T47D (cell line): ENCODE data around the gene SIRT7.
"Not testable (repeated sequence)": the region's sequence is repeated elsewhere in the genome, so short reads cannot be mapped to it uniquely, and the experiment has no call there.

Experiments
- DNase-seq, 2 experiments: peaks; one replicate each; pipeline versions ENCODE4 v3.0.0 to v3.0.0-alpha.2; 2011 to 2012; ENCODE audit warnings: low read depth in 1 of 2, low spot score in 1 of 2
- JUND ChIP-seq: IDR thresholded peaks from 2 replicates; pipeline ENCODE4 v1.6.1; 2012; ENCODE audit warnings: low read depth
- in situ Hi-C: cut with HindIII; loops from 2 replicates; pipeline ENCODE4 v1.10.0; 2016; ENCODE audit warnings: low sequenced_read_pairs, low pct_unique_long_range_greater_than_20kb

The SIRT7 gene

GRCh38 chr17:81918832-81919545 is 1.0 kb upstream of the SIRT7 start:
- in situ Hi-C loops: no loop called here
- no peak for DNase-seq
- TF ChIP-seq JUND: no peak

GRCh38 chr17:81918333-81918669 is 325 bp upstream of the SIRT7 start:
- DNase-seq, in situ Hi-C loops: not testable (repeated sequence)

GRCh38 chr17:81916234-81917001 is 1.6 kb downstream of the SIRT7 start:
- DNase-seq: no peak

GRCh38 chr17:81915331-81915730 is 2.6 kb downstream of the SIRT7 start:
- in situ Hi-C loops: no loop called here
- no peak for DNase-seq
- TF ChIP-seq JUND: no peak

More at GRCh38 chr17:81916234-81917001, 1.6 kb downstream of the SIRT7 start:
- in situ Hi-C loops: no loop called here
- no peak for TF ChIP-seq JUND

GRCh38 chr17:81914103-81914850 is 3.7 kb downstream of the SIRT7 start:
- in situ Hi-C loops: no loop called here
- TF ChIP-seq JUND: no peak
- no peak for DNase-seq

- no peak for DNase-seq
- in situ Hi-C loops: no loop called here
- no peak for TF ChIP-seq JUND
Measured at GRCh38 chr17:81913394-81914102, 4.4 kb downstream of the SIRT7 start.

GRCh38 chr17:81912441-81913309 is 5.3 kb downstream of the SIRT7 start:
- no peak for TF ChIP-seq JUND
- in situ Hi-C loops: no loop called here
- DNase-seq: no peak

GRCh38 chr17:81911969-81912368 is 6.0 kb downstream of the SIRT7 start:
- TF ChIP-seq JUND: no peak
- no peak for DNase-seq
- in situ Hi-C loops: no loop called here

- in situ Hi-C loops: no loop called here
- no peak for TF ChIP-seq JUND
- DNase-seq: peak; percentile 98 to 100
Measured at GRCh38 chr17:81911277-81911961, 6.6 kb downstream of the SIRT7 start, which contains the start of gene PCYT2. PCYT2 (minus strand) TSS chr17:81911399; CDS start chr17:81911355, 44 bp downstream.

- in situ Hi-C loops: no loop called here
- peak in 1 of 2 experiments; percentile 55 for DNase-seq
- TF ChIP-seq JUND: no peak
Measured at GRCh38 chr17:81910840-81911276, 7.1 kb downstream of the SIRT7 start.

GRCh38 chr17:81909966-81910839 is 7.8 kb downstream of the SIRT7 start:
- in situ Hi-C loops: no loop called here
- peak; percentile 60 to 63 for DNase-seq
- no peak for TF ChIP-seq JUND
